GM12878 (cell line): ENCODE results near the gene GUCY1B1. TPM values are rescaled to one million over a fixed set of nuclear protein-coding genes. Genes with fewer than 3 reads are reported as not detected.
A peak's percentile ranks its signal among the peaks of the same experiment; 100 is the strongest.

Source experiments
- ATAC-seq: fragments of 200-7000 bp; cut with Tn5 transposase; 3 replicates; pipeline ENCODE4 v1.9.1; 2020; ENCODE audit warnings: mild to moderate bottlenecking, moderate library complexity
- BruUV-seq: library from RNA; stranded (reverse); fragments of 400-500 nt; replicated peaks from 2 replicates; lab custom pipeline; 2021; lab: Mats Ljungman, UMichigan
- CTCF ChIA-PET: fragments of 300-600 bp; sonication (Branson Sonifier 250); formaldehyde crosslinking; extraction: SDS; loops from one replicate; lab custom pipeline; 2021; ENCODE audit warnings: inconsistent platforms; lab: Yijun Ruan, JAX
- POLR2A ChIA-PET: fragments of 350-600 bp; formaldehyde crosslinking; extraction: SDS; loops from one replicate; lab custom pipeline; 2021; ENCODE audit warnings: inconsistent platforms; lab: Charles Lee
- RAD21 ChIA-PET: fragments of 300-600 bp; sonication (Branson Sonifier 250); formaldehyde crosslinking; loops from one replicate; lab custom pipeline; 2023; ENCODE audit warnings: antibody characterized with exemption; ENCODE audit not compliant: unreplicated experiment; lab: Charles Lee
- SMC1A ChIA-PET: fragments of 300-600 bp; sonication (Branson Sonifier 250); formaldehyde crosslinking; loops from one replicate; lab custom pipeline; 2023; ENCODE audit not compliant: unreplicated experiment, uncharacterized antibody; lab: Charles Lee
- DNase-seq: peaks from one replicate; pipeline ENCODE4 v3.0.0-alpha.2; 2011; ENCODE audit warnings: low read depth, low spot score
- FAIRE-seq: peaks from 3 replicates; lab custom pipeline; 2011; peaks lifted over from hg19 to GRCh38; lab: Jason Lieb, UNC
- H2AFZ ChIP-seq: 2 replicates; pipeline ENCODE4 v1.6.0; 2011; ENCODE audit warnings: low read depth, low read length, control low read depth; ENCODE audit not compliant: control insufficient read depth
- H3K27ac ChIP-seq: 2 replicates; pipeline ENCODE4 v1.5.1; 2011; ENCODE audit warnings: control low read depth; ENCODE audit not compliant: control insufficient read depth, insufficient read depth
- H3K27me3 ChIP-seq, 2 experiments: replicated peaks in 1 of 2; 2 replicates each; pipeline versions ENCODE4 v1.6.0 to v1.6.1; 2011; ENCODE audit warnings: low read length in 1 of 2; ENCODE audit not compliant: control insufficient read depth in 2 of 2, insufficient read depth in 2 of 2
- H3K36me3 ChIP-seq, 2 experiments: 2 replicates each; pipeline ENCODE4 v1.5.1; 2011; ENCODE audit warnings: low read length in 1 of 2; ENCODE audit not compliant: control insufficient read depth in 2 of 2, insufficient read depth in 2 of 2
- H3K4me1 ChIP-seq: 2 replicates; pipeline ENCODE4 v1.6.1; 2011; ENCODE audit warnings: mild to moderate bottlenecking, low read length, moderate library complexity, mixed read lengths; ENCODE audit not compliant: control insufficient read depth, insufficient read depth
- H3K4me2 ChIP-seq: 2 replicates; pipeline ENCODE4 v1.6.0; 2011; ENCODE audit warnings: control low read depth; ENCODE audit not compliant: control insufficient read depth, insufficient read depth
- H3K4me3 ChIP-seq: fragments of 200-600 bp; sonication (generic); 2 replicates; pipeline ENCODE4 v1.5.1; 2016
- H3K79me2 ChIP-seq: 2 replicates; pipeline ENCODE4 v1.6.0; 2011; ENCODE audit warnings: low read length; ENCODE audit not compliant: control insufficient read depth, insufficient read depth
- H3K9ac ChIP-seq: 2 replicates; pipeline ENCODE4 v1.8.0; 2011; ENCODE audit warnings: low read length, control low read depth, mixed read lengths; ENCODE audit not compliant: control insufficient read depth, insufficient read depth
- H3K9me3 ChIP-seq: replicated peaks from 3 replicates; pipeline ENCODE4 v1.5.1; 2011; ENCODE audit warnings: mild to moderate bottlenecking, low read length; ENCODE audit not compliant: control insufficient read depth, insufficient read depth
- H4K20me1 ChIP-seq: 2 replicates; pipeline ENCODE4 v1.6.0; 2011; ENCODE audit not compliant: control insufficient read depth, insufficient read depth
- E4F1 ChIP-seq: fragments of 450-650 bp; IDR thresholded peaks from 2 replicates; pipeline ENCODE4 v1.6.1; 2018; ENCODE audit warnings: borderline replicate concordance, mild to moderate bottlenecking; ENCODE audit not compliant: partially characterized antibody
- FOXK2 ChIP-seq: fragments of 450-650 bp; IDR thresholded peaks from 2 replicates; pipeline ENCODE4 v1.6.1; 2017; ENCODE audit warnings: mild to moderate bottlenecking, moderate library complexity
- FOXM1 ChIP-seq: IDR thresholded peaks from 2 replicates; pipeline ENCODE4 v1.6.1; 2012; ENCODE audit warnings: low read depth, mild to moderate bottlenecking, inconsistent platforms, low read length, moderate library complexity
- NFIC ChIP-seq: IDR thresholded peaks from 2 replicates; pipeline ENCODE4 v1.6.1; 2012; ENCODE audit warnings: low read depth, mild to moderate bottlenecking, inconsistent platforms, low read length, moderate library complexity
- POLR2AphosphoS2 ChIP-seq: IDR thresholded peaks from 2 replicates; pipeline ENCODE4 v1.6.1; 2011; ENCODE audit warnings: low read depth, mild to moderate bottlenecking, low read length, improper control_type of control experiment, moderate library complexity
- RB1 ChIP-seq: fragments of 450-650 bp; formaldehyde crosslinking; IDR thresholded peaks from 2 replicates; pipeline ENCODE4 v1.6.1; 2017; ENCODE audit warnings: mild to moderate bottlenecking, borderline replicate concordance
- RBBP5 ChIP-seq: fragments of 200-600 bp; sonication (generic); conservative IDR thresholded peaks from 2 replicates; pipeline ENCODE4 v1.6.1; 2016
- WGBS: methylation state at CpG from one replicate; pipeline ENCODE4 v1.1.6; 2016; ENCODE audit warnings: low lambda C conversion rate; ENCODE audit not compliant: insufficient replicate concordance, insufficient coverage; ENCODE audit errors: missing lambda C conversion rate; 5-methylcytosine and 5-hydroxymethylcytosine counted together
- in situ Hi-C: fragments of 300-500 bp; cut with MboI; formaldehyde crosslinking; loops from 9 replicates; pipeline ENCODE4 v1.14.3; 2018; ENCODE audit warnings: mixed read lengths
- intact Hi-C: fragments of 100-400 bp; cut with micrococcal nuclease; formaldehyde crosslinking; loops from one replicate; pipeline ENCODE4 v1.14.2; 2022; ENCODE audit not compliant: unreplicated experiment
- polyA plus RNA-seq, 11 experiments: library from polyadenylated mRNA; depleted of rRNA in 4 of 11; unstranded in 6 of 11; stranded (reverse) in 5 of 11; fragments of >200 nt; fragmentation: Nextera tagmentation in 4 of 11; fragmentation: Illumina TruSeq in 1 of 11; extraction: Ambion mirVana in 4 of 11; extraction: Trizol in 1 of 11; gene quantifications; 1 replicate in 1 of 11; 2 replicates in 10 of 11; pipeline versions ENCODE4 v1.2.1 to v1.2.3, GENCODE V29; 2011 to 2016; ENCODE audit warnings: inconsistent platforms in 2 of 11, missing spikeins in 2 of 11, low read depth in 1 of 11
- total RNA-seq, 4 experiments: library from RNA; depleted of rRNA in 3 of 4; stranded (reverse); fragments of >200 nt in 3 of 4; fragmentation: Illumina TruSeq in 1 of 4; extraction: Trizol in 1 of 4; gene quantifications; 2 replicates each; pipeline versions ENCODE4 v1.2.1 to v1.2.3, GENCODE V29; 2013 to 2021
- TF ChIP-seq, protein P1 (sequence below): IDR thresholded peaks from 2 replicates; pipeline ENCODE4 v1.6.1; 2012; ENCODE audit warnings: low read depth, low read length, improper control_type of control experiment

GUCY1B1 gene
- total and polyA plus RNA-seq, 10 of the 15 experiments (the other 5 are each of a cell fraction or from before 2014, with no cell fraction given), result 0.60 to 38.5 (median 1.4) TPM

GRCh38 chr4:155822572-155822971 is 63.8 kb downstream of the GUCY1B1 start:
- WGBS, result 49% methylated on average over 3 of the region's 3 CpGs
- BruUV-seq, result no TSS peak
- no peaks in the 10 kb centered on the region for H3K9me3 ChIP-seq
- peak; percentile 58; the same call in 2 of the 3 replicates for ATAC-seq
- ChIA-PET CTCF (interaction anchor here (1.5 kb wide), 1 partner anchor 130 kb away, joined by 7 read pairs; the partner anchor contains the start of gene CTSO), RAD21 (interaction anchor here (1.2 kb wide), 1 partner anchor 129 kb away, joined by 3 read pairs; no protein-coding TSS in a partner anchor), SMC1A (interaction anchor here (0.7 to 1.1 kb wide), 2 partner anchors 35 to 130 kb away, joined by 3 to 4 read pairs; partner anchors contain the start of gene CTSO), POLR2A (no interaction called here)
- no peak overlapping the region for H3K4me2 ChIP-seq
- no peaks in the 10 kb centered on the region for H3K79me2 ChIP-seq
- no peak for FAIRE-seq
- H3K36me3 ChIP-seq, result no peaks in the 10 kb centered on the region
- H3K4me3 ChIP-seq, result no peak overlapping the region
- DNase-seq, result no peak
- no peaks in the 10 kb centered on the region for H4K20me1 ChIP-seq
- H3K4me1 ChIP-seq, result no peaks in the 10 kb centered on the region
- H3K27ac ChIP-seq, result no peak overlapping the region
- H2AFZ ChIP-seq, result no peak overlapping the region
- H3K9ac ChIP-seq, result no peak overlapping the region
- intact Hi-C loops, result no loop called here
- no peak for TF ChIP-seq RB1
- TF ChIP-seq POLR2AphosphoS2, result no peak
- TF ChIP-seq, protein P1, sequence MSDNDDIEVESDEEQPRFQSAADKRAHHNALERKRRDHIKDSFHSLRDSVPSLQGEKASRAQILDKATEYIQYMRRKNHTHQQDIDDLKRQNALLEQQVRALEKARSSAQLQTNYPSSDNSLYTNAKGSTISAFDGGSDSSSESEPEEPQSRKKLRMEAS, result no peak
- TF ChIP-seq NFIC, result no peak
- TF ChIP-seq RBBP5, result no peak
- no peak for TF ChIP-seq E4F1
- TF ChIP-seq FOXK2, result no peak
- no peak for TF ChIP-seq FOXM1
- H3K27me3 ChIP-seq, result no peaks in the 10 kb centered on the region
- in situ Hi-C loops, result loop anchor here (25.0 kb wide), 1 partner anchor 1140 kb away; the partner anchor contains the start of gene PDGFC
